ENCODE results near the gene NOSIP.

DNA sequence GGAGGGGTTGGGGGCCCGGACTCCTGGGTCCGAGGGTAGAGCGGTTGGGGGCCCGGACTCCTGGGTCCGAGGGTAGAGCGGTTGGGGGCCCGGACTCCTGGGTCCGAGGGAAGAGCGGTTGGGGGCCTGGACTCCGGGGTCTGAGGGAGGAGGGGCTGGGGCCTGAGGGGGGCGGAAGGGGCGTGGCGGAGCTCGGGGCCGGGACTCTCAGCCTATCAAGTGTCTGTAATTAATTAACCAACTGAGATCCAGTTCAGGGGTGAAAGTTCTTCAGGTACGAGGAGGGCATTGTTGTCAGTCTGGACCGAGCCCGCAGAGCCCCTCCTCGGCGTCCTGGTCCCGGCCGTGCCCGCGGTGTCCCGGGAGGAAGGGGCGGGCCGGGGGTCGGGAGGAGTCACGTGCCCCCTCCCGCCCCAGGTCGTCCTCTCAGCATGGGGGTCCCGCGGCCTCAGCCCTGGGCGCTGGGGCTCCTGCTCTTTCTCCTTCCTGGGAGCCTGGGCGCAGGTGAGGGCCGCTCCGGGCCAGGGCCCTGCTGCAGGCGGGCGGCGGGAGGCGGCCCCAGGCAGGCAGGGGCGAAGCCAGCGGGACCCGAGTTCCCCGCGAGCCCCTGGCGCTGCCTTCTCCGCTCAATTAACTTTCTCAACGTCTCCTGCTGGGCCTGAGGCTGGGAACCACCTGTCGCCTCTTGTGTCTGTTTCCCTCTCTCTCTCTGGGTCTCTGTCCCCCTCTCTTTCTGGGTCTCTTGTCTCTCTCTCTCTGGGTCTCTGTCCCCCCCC is 67.2 kb downstream of the NOSIP start:
- no peak for TF ChIP-seq POLR2A (IDR thresholded peaks at IDR 0.05; ENCODE audit: extremely low read depth, insufficient read length)
- TF ChIP-seq, protein P1, sequence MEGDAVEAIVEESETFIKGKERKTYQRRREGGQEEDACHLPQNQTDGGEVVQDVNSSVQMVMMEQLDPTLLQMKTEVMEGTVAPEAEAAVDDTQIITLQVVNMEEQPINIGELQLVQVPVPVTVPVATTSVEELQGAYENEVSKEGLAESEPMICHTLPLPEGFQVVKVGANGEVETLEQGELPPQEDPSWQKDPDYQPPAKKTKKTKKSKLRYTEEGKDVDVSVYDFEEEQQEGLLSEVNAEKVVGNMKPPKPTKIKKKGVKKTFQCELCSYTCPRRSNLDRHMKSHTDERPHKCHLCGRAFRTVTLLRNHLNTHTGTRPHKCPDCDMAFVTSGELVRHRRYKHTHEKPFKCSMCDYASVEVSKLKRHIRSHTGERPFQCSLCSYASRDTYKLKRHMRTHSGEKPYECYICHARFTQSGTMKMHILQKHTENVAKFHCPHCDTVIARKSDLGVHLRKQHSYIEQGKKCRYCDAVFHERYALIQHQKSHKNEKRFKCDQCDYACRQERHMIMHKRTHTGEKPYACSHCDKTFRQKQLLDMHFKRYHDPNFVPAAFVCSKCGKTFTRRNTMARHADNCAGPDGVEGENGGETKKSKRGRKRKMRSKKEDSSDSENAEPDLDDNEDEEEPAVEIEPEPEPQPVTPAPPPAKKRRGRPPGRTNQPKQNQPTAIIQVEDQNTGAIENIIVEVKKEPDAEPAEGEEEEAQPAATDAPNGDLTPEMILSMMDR (IDR thresholded peaks at IDR 0.05; ENCODE audit: low read depth, low read length) = no peak
